GM23338 (cell line): ENCODE data around the gene AFF1. TPM values are rescaled to one million over a fixed set of nuclear protein-coding genes. Genes with fewer than 3 reads are reported as not detected.

Source experiments
- ATAC-seq: fragments of 200-7000 bp; cut with Tn5 transposase; 3 replicates; pipeline ENCODE4 v1.9.1; 2020
- DNase-seq: peaks from one replicate; pipeline ENCODE4 v3.0.0-alpha.2; 2015; ENCODE audit warnings: low spot score
- H2AFZ ChIP-seq: fragments of 200-600 bp; sonication (generic); 2 replicates; pipeline ENCODE4 v1.8.0; 2016; ENCODE audit warnings: antibody characterized with exemption, mild to moderate bottlenecking, moderate library complexity
- H3F3A ChIP-seq: fragments of 200-600 bp; sonication (generic); replicated peaks from 2 replicates; pipeline ENCODE4 v1.8.0; 2017; ENCODE audit warnings: antibody characterized with exemption, mixed run types, low read depth
- H3K27ac ChIP-seq: fragments of 200-600 bp; sonication (generic); 2 replicates; pipeline ENCODE4 v1.6.1; 2016; ENCODE audit warnings: low read depth
- H3K27me3 ChIP-seq: fragments of 200-600 bp; sonication (generic); 2 replicates; pipeline ENCODE4 v1.8.0; 2016; ENCODE audit warnings: mild to moderate bottlenecking, mixed run types, moderate library complexity; ENCODE audit not compliant: insufficient read depth
- H3K36me3 ChIP-seq: fragments of 200-600 bp; sonication (generic); 2 replicates; pipeline ENCODE4 v1.8.0; 2016; ENCODE audit warnings: mild to moderate bottlenecking; ENCODE audit not compliant: insufficient read depth
- H3K4me1 ChIP-seq: fragments of 200-600 bp; sonication (generic); 2 replicates; pipeline ENCODE4 v1.8.0; 2016; ENCODE audit warnings: mild to moderate bottlenecking, moderate library complexity; ENCODE audit not compliant: insufficient read depth
- H3K4me2 ChIP-seq: fragments of 200-600 bp; sonication (generic); 2 replicates; pipeline ENCODE4 v1.7.1; 2017; ENCODE audit warnings: mixed run types
- H3K4me3 ChIP-seq: fragments of 200-600 bp; sonication (generic); 2 replicates; pipeline ENCODE4 v1.6.1; 2016; ENCODE audit warnings: mixed run types
- H3K79me2 ChIP-seq: fragments of 200-600 bp; sonication (generic); replicated peaks from 2 replicates; pipeline ENCODE4 v1.8.0; 2017; ENCODE audit warnings: mild to moderate bottlenecking; ENCODE audit not compliant: insufficient read depth
- H3K9me2 ChIP-seq: fragments of 200-600 bp; sonication (generic); 2 replicates; pipeline ENCODE4 v1.8.0; 2017; ENCODE audit not compliant: insufficient read depth
- H4K20me1 ChIP-seq: fragments of 200-600 bp; sonication (generic); replicated peaks from 2 replicates; pipeline ENCODE4 v1.8.0; 2017; ENCODE audit warnings: mild to moderate bottlenecking; ENCODE audit not compliant: insufficient read depth
- H3K27ac Mint-ChIP-seq: 2 replicates; pipeline ENCODE4 v1.8.0; 2020; ENCODE audit warnings: inconsistent platforms, mild to moderate bottlenecking, moderate library complexity, mixed read lengths
- H3K27me3 Mint-ChIP-seq: 3 replicates; pipeline ENCODE4 v1.8.0; 2022; ENCODE audit warnings: low read depth, mild to moderate bottlenecking, moderate library complexity, mixed read lengths, inconsistent platforms; ENCODE audit not compliant: insufficient read depth, poor library complexity
- H3K36me3 Mint-ChIP-seq: 3 replicates; pipeline ENCODE4 v1.8.0; 2021; ENCODE audit warnings: low read depth, mild to moderate bottlenecking, inconsistent platforms, moderate library complexity, mixed read lengths
- H3K4me1 Mint-ChIP-seq: 3 replicates; pipeline ENCODE4 v1.8.0; 2020; ENCODE audit warnings: mild to moderate bottlenecking, inconsistent platforms, mixed read lengths
- H3K4me3 Mint-ChIP-seq: 3 replicates; pipeline ENCODE4 v1.8.0; 2021; ENCODE audit warnings: moderate library complexity, mild to moderate bottlenecking, inconsistent platforms, mixed read lengths
- H3K9me3 Mint-ChIP-seq: 3 replicates; pipeline ENCODE4 v1.8.0; 2020; ENCODE audit warnings: moderate library complexity, mild to moderate bottlenecking, inconsistent platforms, mixed read lengths
- CREB1 ChIP-seq: fragments of 250-450 bp; sonication (Bioruptor Pico); IDR thresholded peaks from 2 replicates; pipeline ENCODE4 v1.5.0; 2020; ENCODE audit warnings: low read depth, mild to moderate bottlenecking, moderate library complexity
- EZH2phosphoT487 ChIP-seq: fragments of 200-600 bp; sonication (generic); IDR thresholded peaks from one replicate; pipeline ENCODE4 v1.8.1; 2018; ENCODE audit warnings: antibody characterized with exemption; ENCODE audit not compliant: unreplicated experiment
- JUNB ChIP-seq: IDR thresholded peaks from one replicate; pipeline ENCODE4 v1.6.1; 2016; ENCODE audit warnings: antibody characterized with exemption; ENCODE audit not compliant: unreplicated experiment
- NANOG ChIP-seq: IDR thresholded peaks from 2 replicates; pipeline ENCODE4 v1.6.1; 2016; ENCODE audit warnings: antibody characterized with exemption, borderline replicate concordance
- POLR2AphosphoS5 ChIP-seq: IDR thresholded peaks from 2 replicates; pipeline ENCODE4 v1.6.1; 2016; ENCODE audit warnings: antibody characterized with exemption, low read depth
- ZNF331 ChIP-seq: fragments of 250-450 bp; sonication (Bioruptor Pico); IDR thresholded peaks from 2 replicates; pipeline ENCODE4 v1.5.0; 2020; ENCODE audit warnings: low read depth, mild to moderate bottlenecking, moderate library complexity
- ZNF462 ChIP-seq: fragments of 250-450 bp; sonication (Bioruptor Pico); IDR thresholded peaks from 2 replicates; pipeline ENCODE4 v1.5.0; 2020; ENCODE audit warnings: mild to moderate bottlenecking, moderate library complexity
- polyA plus RNA-seq: library from polyadenylated mRNA; unstranded; fragments of >200 nt; fragmentation: Nextera tagmentation; extraction: Ambion mirVana; gene quantifications from 2 replicates; pipeline ENCODE4 v1.2.1, GENCODE V29; 2016
- total RNA-seq: library from RNA; depleted of rRNA; stranded (reverse); fragments of >200 nt; shearing (Covaris generic); gene quantifications from 2 replicates; pipeline ENCODE4 v1.2.3, GENCODE V29; 2014
- TF ChIP-seq, protein P1 (sequence below): IDR thresholded peaks from one replicate; pipeline ENCODE4 v1.6.1; 2018; ENCODE audit warnings: antibody characterized with exemption; ENCODE audit not compliant: unreplicated experiment

Gene AFF1
- total and polyA plus RNA-seq, 2 experiments from 2014 or later, result 42.6 to 67.2 TPM

DNA sequence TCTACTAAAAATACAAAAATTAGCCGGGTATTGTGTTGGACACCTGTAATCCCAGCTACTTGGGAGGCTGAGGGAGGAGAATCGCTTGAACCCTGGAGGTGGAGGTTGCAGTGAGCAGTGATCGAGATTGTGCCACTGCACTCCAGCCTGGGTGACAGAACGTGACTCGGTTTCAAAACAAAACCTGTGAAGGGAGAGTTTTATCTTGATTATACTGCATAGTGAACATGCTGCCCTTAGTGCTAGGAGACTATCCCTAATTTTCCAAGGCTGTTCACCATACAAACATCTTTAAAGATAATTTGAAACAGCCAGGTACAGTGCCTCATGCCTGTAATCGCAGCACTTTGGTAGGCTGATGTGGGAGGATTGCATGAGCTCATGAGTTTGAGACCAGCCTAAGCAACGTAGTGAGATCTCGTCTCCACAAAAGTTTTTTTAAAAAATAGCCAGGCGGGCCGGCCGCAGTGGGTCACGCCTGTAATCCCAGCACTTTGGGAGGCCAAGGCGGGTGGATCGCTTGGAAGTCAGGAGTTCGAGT is 6.2 kb downstream of the AFF1 start:
- Mint-ChIP-seq H3K4me1 (peaks cover 53% of the 10 kb centered on the region), H3K27me3 (peaks cover 7% of the 10 kb centered on the region), H3K9me3 (no peaks in the 10 kb centered on the region), H3K27ac (no peak overlapping the region), H3K36me3 (peaks cover 2% of the 10 kb centered on the region; the same call in 1 of the 3 replicates), H3K4me3 (no peak overlapping the region)
- Histone ChIP-seq H4K20me1 (peaks cover 14% of the 10 kb centered on the region), H3K36me3 (no peaks in the 10 kb centered on the region), H3K27ac (no peak overlapping the region), H3K27me3 (no peaks in the 10 kb centered on the region), H3K9me2 (no peaks in the 10 kb centered on the region), H3K79me2 (peaks cover 99% of the 10 kb centered on the region), H3F3A (no peaks in the 10 kb centered on the region; the same call in none of the 2 replicates), H3K4me2 (no peak overlapping the region), H3K4me1 (peaks cover 54% of the 10 kb centered on the region), H3K4me3 (no peak overlapping the region), H2AFZ (no peak overlapping the region)
- TF ChIP-seq NANOG (no peak), CREB1 (no peak), ZNF331 (CRISPR knock-in tag) (no peak), EZH2phosphoT487 (no peak), POLR2AphosphoS5 (no peak), JUNB (no peak), ZNF462 (CRISPR knock-in tag) (no peak)
- TF ChIP-seq, protein P1, sequence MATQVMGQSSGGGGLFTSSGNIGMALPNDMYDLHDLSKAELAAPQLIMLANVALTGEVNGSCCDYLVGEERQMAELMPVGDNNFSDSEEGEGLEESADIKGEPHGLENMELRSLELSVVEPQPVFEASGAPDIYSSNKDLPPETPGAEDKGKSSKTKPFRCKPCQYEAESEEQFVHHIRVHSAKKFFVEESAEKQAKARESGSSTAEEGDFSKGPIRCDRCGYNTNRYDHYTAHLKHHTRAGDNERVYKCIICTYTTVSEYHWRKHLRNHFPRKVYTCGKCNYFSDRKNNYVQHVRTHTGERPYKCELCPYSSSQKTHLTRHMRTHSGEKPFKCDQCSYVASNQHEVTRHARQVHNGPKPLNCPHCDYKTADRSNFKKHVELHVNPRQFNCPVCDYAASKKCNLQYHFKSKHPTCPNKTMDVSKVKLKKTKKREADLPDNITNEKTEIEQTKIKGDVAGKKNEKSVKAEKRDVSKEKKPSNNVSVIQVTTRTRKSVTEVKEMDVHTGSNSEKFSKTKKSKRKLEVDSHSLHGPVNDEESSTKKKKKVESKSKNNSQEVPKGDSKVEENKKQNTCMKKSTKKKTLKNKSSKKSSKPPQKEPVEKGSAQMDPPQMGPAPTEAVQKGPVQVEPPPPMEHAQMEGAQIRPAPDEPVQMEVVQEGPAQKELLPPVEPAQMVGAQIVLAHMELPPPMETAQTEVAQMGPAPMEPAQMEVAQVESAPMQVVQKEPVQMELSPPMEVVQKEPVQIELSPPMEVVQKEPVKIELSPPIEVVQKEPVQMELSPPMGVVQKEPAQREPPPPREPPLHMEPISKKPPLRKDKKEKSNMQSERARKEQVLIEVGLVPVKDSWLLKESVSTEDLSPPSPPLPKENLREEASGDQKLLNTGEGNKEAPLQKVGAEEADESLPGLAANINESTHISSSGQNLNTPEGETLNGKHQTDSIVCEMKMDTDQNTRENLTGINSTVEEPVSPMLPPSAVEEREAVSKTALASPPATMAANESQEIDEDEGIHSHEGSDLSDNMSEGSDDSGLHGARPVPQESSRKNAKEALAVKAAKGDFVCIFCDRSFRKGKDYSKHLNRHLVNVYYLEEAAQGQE, result no peak
- ATAC-seq, result no peak
- DNase-seq, result no peak
